ENCODE results near the gene MRPS18A. TPM values are rescaled to one million over a fixed set of nuclear protein-coding genes. Genes with fewer than 3 reads are reported as not detected.
"Not testable (repeated sequence)": the region's sequence is repeated elsewhere in the genome, so short reads cannot be mapped to it uniquely, and the experiment has no call there.

The MRPS18A gene
- total RNA-seq, 1 experiment from 2014 or later, result 125 TPM

DNA sequence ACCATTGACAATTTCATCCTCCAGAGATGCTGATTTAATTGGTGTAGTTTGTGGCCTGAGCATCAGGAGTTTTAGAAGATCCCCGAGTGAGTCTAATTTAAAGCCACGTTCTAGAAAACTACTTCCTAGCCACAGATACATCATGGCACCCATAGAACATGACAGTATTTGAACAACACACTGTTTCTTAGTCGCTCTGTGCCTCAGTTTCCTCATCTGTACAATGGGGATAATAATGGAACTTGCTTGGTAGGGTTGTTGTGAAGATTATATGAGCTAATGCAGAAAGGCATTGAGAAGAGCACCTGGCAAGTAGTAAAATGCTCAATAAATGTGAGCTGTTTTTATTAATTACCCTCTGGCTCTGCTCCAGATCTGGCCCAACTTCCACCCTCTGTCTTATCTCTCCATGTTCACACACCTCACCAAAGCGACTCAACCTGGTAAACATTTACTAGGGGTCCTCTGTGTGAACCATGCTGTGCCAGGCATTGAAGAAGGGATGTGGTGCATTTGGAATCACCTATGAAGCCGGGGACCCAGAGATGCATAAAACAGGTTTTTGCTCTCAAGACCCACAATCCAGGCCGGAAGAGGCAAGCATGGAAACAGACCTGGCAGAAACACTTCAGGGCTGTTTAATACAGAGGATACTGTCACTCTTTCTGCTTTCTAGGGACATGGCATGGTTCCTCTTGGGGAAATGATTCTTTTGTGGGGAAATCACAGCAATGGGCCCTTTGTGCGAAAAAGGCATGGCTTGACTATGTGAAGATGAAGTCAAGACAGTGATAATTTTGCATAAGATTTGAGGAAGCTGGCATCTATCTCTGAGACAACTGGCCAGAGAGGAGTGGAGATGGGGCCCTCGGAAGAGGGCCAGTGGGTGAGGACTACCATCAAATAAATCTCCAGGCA is 16.2 kb upstream of the MRPS18A start:
- peak; percentile 24 for DNase-seq (ENCODE audit: low read depth)
- in situ Hi-C loops (cut with HindIII; ENCODE audit: low pct_unique_long_range_greater_than_20kb, low sequenced_read_pairs), result no loop called here

DNA sequence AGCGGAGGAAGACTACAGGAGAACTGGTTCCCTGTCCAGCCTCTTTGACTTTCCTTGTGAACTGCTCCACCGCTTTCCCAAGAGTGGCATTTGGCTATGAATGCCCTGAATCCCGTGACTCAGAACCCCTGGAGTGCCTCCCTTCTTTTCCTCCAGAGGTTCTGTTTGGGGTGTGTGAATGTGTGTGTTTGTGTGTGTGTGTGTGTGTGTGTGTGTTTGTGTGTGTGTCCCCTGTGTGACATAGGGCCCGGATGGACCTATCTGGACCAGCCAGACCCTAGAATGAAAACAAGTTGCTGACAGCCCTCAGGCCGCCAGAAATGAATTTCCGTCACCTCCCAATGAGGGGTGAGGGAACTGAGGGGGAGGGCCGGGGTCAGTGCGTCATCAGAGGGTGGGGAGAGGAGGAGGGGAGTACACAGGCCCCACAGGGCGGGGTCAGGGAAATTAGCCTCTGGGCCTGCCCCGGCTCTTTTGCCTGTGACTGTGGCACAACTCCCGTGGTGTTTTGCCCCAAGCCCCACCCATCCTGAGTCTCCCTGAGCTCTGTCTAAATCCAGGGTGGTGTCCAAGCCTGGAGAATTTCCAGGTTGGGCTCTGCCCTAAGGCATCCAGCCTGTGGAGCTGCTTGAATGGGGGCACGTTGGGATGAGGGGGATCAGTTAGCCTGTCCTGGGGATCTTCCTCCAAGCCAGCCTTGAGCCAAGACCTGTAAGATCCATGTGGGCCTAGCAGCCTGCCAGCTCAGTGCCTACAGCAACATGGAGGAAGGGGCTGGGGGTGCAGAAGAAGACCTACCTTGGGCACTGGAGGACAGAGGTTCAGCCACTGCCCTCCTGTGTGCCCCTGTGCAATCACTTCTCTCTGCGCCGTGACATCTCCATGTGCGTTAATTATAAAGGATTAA is 15.2 kb upstream of the MRPS18A start:
- DNase-seq (ENCODE audit: low read depth), result peak; percentile 93
- in situ Hi-C loops (cut with HindIII; ENCODE audit: low pct_unique_long_range_greater_than_20kb, low sequenced_read_pairs), result no loop called here

DNA sequence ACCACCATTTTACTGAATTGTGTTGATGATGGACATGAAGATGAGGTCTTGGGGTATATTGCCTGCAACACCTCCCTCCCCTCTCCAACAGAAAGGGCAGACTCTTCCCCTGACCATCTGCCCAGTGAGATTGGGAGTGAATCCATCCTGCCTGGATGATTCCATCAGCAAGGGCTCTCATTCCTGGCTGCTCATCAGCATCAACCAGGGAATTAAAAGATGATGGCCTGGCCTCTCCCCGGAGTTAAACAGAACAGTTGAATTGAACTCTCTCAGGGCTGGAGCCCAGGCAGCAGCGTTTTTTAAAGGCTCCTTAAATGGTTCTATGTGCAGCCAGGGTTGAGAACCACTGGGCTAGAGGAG is 14.6 kb upstream of the MRPS18A start:
- no peak for DNase-seq (ENCODE audit: low read depth)
- in situ Hi-C loops (cut with HindIII; ENCODE audit: low pct_unique_long_range_greater_than_20kb, low sequenced_read_pairs), result no loop called here

DNA sequence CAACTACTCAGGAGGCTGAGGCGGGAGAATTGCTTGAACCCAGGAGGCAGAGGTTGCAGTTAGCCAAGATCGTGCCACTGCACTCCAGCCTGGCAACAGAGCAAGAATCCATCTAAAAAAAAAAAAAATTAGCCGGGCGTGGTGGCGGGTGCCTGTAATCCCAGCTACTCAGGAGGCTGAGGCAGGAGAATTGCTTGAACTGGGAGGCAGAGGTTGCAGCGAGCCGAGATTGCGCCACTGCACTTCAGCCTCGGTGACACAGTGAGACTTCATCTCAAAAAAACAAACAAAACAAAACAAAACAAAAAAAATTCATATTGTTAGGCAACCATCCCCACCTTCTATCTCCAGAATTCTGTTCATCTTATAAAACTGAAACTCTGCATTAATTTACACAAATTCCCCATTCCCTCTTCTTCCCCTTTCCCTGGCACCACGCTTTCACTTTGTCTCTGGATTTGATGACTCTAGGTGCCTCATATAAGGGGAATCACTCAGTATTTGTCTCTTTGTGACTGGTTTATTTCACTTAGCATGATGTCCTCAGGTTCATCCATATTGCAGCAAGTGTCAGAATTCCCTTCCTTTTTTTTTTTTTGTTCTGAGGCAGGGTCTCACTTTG is 13.5 kb upstream of the MRPS18A start:
- DNase-seq (ENCODE audit: low read depth); in situ Hi-C loops (cut with HindIII; ENCODE audit: low pct_unique_long_range_greater_than_20kb, low sequenced_read_pairs): not testable (repeated sequence)

DNA sequence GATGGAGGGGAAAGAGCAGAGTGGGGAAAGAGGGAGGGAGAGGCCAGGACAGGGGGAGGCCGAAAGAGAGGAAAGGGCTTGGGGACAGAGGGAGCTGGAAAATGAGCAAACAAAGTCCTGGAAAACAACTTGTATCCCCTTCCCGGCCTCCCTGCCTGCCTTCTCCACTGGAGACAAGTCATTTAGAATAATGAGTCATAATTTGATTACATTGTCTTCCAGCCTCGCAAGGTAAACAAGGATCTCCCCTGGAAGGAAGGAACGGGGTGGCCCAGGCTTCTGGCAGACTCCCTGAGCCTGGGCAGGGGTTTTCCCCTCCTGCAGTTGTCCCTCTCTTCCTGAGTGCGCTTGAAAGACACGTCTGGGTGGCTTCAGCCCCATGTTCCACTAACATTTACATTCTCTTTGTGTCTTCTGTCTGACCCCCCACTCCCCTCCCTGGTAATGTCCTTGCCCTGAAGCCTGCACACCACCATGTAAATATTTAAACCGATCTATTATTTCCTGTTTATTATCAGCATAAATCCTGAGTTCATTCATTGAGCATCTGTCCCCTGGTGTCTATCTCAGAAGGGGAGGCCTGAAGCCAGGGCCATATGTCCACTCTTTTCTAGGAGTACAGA is 12.1 kb upstream of the MRPS18A start:
- peak; percentile 71 for DNase-seq (ENCODE audit: low read depth)
- in situ Hi-C loops (cut with HindIII; ENCODE audit: low pct_unique_long_range_greater_than_20kb, low sequenced_read_pairs), result no loop called here

DNA sequence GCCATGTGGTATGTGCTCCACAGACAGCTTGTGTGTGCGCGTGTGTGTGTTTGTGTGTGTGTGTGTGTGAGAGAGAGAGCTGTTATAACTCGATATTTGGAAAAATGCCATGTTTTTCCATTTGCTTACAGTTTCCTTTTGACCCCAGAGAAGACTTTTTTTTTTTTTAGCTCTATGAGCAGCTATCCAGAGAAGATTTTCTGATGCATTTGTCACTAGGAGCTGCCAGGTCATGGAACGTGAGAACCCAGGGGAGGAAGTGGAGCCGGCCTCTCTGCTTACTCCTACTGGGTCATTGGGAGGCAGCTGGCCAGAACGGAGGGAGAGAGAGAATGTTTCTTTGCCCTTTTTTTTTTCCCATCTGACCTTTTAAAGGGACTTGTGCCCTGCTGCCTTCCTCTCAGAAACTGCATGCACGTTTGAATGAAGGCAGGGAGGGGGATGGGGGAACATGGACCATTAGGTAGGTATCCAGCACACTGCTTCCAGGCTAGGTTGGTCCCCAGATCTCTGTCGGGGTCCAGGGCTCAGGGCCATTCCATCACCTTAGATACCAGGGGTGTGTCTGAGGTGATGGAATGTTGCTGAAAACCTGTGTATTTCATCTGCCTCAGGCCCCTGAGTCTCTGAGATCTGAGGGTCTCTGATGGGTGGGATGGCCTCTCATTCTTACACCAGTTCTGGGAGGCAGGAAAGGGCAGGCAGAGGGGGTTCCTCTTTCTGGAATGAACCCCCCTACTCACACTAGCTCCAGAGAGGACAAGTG is 11.2 kb upstream of the MRPS18A start:
- in situ Hi-C loops (cut with HindIII; ENCODE audit: low pct_unique_long_range_greater_than_20kb, low sequenced_read_pairs), result no loop called here
- DNase-seq (ENCODE audit: low read depth), result peak; percentile 92

DNA sequence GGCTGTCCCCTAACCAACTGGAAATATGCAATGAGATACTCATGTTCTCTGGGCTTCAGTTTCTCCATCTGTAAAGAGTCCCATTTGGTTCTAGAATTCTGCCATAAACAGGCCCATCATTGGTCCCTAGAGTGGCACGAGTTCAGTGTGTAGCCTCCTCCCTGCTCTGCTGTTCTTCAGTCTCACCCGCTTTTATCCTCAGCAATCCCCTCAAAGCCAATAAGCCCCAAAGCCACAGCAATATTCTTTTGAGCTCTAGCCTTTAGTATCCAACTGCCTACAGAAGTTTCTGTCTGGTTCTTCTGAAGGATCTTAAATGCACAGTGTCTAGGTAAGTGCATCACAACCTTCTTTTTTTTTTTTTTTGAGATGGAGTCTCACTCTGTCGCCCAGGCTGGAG is 9.8 kb upstream of the MRPS18A start:
- no peak for DNase-seq (ENCODE audit: low read depth)
- in situ Hi-C loops (cut with HindIII; ENCODE audit: low pct_unique_long_range_greater_than_20kb, low sequenced_read_pairs), result no loop called here

DNA sequence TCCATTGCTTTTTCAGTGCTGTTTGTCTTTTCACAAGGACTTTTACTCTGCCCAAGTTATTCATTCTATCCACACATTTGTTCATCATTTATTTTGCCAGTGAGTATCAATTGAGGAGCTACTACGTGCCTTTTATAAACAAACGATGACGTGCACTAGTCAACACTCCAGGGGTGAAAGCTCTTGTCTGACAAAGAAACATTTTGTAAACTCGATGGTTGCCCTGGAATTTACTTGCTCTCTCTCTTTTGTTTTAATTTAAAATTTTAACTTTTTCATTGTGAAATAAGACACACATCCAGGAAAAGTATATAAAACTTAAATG is 8.3 kb upstream of the MRPS18A start:
- in situ Hi-C loops (cut with HindIII; ENCODE audit: low pct_unique_long_range_greater_than_20kb, low sequenced_read_pairs), result no loop called here

DNA sequence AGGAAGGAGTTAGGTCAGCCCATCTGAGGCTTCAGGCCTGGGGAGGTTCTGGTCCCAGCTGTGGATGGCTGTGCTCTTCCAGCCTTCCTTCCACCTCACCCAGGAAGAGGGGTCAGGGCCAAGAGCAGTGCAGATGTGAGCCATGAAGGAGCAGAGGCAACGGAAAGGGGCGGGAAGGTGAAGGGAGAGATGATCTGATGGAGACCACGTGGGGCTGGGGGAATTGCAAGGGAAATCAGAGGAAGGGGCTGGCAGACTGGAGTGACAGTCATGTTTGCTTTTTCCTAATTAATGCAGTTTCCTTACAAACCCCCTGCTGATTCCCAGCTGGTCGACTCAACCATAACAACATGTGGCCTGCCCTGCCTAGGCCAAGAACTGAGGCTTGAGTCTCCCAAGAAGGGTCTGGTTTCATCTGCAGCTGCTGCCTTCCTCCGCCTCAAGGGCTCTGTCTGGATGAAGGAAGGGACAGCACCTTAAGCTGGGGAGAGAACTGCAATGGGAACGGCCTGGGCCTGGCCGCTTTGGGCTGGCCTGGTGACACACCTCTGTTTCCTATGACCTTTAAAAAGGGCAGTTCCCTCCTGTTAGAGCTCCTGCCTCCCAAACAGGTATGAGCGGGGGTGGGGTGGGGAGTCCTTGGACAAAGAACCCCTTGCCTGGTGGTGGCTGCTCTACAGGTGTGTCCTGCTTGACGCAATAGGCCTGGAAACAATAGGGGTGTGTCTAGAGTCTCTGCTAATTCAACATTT is 7.8 kb upstream of the MRPS18A start:
- no peak for DNase-seq (ENCODE audit: low read depth)
- in situ Hi-C loops (cut with HindIII; ENCODE audit: low pct_unique_long_range_greater_than_20kb, low sequenced_read_pairs), result no loop called here

More for the DNA sequence above, 8.3 kb upstream of the MRPS18A start:
- no peak for DNase-seq (ENCODE audit: low read depth)

DNA sequence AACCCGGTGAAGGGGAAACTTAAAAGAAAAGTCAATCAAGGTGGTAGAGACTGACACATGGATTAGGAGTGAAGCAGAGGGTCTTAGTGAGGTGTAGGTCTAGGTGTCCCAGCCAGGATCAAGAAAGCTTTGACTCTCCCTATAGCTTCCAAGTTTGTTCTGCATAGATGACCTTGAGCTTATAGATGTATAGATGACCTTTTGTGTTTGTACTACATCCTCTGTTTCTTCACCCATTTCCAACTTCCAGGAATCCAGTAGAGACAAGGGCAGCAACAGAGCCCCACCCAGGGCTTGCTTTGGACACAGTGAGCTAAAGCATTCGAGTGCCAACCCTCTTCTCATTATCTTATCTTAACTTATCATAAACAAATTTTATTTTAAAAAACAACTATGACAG is 1.8 kb upstream of the MRPS18A start:
- no peak for DNase-seq (ENCODE audit: low read depth)
- in situ Hi-C loops (cut with HindIII; ENCODE audit: low pct_unique_long_range_greater_than_20kb, low sequenced_read_pairs), result no loop called here

DNA sequence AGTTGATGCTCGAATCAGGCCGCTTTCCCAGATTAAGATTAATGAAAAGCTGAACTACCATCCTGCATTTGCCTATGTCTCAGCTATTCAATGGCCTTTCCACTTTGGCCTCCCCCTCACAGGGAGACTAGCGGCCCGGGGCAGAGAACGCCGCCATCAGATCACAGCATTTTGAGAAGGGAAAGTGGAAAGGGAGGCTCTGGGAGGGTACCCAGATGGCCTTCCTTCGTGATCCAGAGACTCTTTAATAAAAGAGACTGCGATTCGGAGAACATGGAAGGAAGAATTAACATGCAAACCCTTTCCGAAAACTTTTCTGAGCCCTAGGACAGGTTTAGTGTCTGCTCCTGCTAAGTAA is 533 bp downstream of the MRPS18A start:
- DNase-seq (ENCODE audit: low read depth), result no peak
- in situ Hi-C loops (cut with HindIII; ENCODE audit: low pct_unique_long_range_greater_than_20kb, low sequenced_read_pairs), result no loop called here

DNA sequence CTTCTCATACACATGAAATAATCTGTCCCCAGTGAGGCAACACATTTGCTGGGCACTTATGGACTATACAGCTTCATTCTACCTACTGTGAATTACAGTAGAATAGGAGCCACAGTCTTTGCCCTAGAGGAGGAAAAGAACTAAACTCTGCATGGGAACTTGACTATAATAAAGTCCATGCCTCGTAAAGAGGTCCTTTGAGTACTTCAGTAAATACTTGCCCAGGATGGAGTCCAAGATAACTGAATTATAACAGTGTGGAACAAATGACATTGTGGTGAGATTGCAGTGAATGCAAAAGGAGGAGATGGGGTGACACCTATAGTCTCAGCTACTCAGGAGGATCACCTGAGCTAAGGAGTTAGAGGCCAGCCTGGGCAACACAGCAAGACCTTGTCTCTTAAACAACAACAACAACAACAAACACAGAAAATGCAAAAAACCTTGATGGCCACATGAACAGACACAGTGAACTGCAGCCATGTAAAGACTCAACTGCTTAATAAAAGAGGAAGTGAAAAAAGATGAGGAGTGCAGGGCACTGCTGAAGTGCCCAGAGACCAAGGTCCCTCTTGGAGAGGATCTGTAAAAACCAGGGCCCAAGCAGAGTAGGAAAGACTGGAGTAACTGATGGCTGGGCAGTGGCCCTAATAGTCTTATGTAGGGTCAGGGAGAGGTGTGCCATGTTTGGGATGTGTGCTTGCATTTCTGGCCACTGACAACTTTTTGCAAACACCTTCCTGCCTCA is 3.7 kb downstream of the MRPS18A start:
- in situ Hi-C loops (cut with HindIII; ENCODE audit: low pct_unique_long_range_greater_than_20kb, low sequenced_read_pairs), result no loop called here
- DNase-seq (ENCODE audit: low read depth), result no peak

DNA sequence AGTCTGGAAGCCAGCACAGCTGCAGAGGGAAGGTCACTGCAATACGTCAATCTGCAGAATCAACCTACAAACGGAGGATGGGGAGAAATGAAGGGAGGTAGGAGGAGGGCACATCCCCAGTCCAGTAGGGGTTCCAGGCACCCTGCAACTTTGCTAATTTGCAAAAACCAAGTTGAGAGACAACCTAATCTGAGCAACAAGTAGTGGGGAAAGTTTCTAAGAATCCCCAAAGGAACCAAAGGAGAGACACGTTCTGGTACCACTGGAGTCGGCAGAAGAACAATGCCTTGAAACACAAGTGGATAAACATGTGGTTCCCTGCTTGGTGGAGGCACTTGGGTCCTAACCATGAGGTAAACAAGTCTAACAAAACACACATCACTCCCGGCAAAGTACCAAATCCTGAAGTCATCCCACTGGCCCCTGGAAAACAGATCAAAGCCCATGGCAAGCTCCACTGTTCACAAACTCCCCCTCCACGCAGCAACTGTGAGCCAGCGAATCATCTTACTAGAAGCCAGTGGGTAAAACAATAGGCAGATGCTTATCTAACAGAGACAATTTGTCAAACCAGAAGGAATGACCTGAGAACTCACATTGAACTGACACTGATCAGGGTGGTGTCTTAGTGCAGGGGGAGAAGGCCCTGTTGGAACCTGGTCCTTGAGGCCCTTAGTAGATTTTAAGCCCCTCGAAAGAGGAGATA is 4.7 kb downstream of the MRPS18A start:
- in situ Hi-C loops (cut with HindIII; ENCODE audit: low pct_unique_long_range_greater_than_20kb, low sequenced_read_pairs), result no loop called here
- no peak for DNase-seq (ENCODE audit: low read depth)

DNA sequence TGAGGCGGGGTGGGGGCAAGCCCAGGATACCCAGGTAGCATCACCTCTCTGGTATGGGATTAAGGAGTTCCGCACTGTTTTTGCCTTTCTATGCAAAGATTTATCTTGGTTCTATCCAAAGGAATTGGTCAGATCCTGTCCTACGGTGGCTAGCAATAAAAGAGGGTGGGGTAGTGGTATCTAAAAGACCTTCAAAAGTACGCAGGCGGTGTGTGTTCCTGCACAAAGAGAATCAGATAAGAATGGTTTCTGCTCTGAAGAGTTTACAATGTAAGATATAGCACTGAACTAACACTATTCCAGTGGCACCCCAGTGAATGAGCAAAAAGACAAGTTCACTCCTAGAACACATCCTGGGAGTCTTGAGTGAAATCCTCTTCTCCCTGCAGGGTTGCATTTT is 6.3 kb downstream of the MRPS18A start:
- DNase-seq (ENCODE audit: low read depth), result no peak

DNA sequence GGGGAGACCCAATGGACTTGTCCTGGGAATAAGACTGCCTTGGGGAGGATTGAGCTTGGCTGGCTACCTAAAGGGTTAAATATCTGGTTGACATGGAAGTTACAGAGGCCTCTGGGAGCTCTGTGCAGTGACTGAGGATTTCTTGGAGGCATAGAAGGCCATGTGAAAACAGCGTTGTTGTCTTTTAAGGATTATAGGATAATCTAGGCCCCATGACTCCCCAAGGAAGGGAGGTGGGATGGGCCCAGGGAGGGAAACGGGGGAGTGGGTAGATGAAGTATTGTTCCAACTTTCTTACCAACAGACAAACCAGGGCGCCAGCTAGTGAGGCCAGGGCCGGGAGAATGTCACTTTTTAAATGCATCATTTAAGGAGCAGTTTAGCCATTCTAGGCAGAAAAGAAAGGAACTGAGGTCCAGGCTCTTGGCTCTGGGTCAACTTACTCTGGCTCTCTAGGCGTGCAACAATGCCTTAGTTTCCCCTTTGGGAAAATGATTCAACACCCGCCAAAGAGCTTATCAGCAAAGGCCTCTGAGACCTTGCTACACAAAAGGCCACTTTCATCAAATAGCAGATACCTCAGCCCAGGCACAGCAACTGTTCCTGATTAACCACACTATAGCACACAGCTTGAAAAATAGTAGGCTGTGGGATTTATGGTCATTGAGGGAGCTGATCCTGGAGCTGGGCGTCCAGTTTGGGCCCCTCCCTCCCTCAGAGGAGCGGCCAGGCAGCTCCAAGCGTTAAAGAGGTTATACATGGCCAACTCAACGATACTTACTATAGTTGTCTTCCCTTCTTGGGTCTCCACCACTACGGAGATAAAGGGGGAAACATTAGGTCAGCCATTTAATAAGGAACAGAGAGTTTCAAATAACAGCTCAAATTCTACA is 7.0 kb downstream of the MRPS18A start:
- in situ Hi-C loops (cut with HindIII; ENCODE audit: low pct_unique_long_range_greater_than_20kb, low sequenced_read_pairs), result no loop called here

More for the DNA sequence above, 6.3 kb downstream of the MRPS18A start:
- in situ Hi-C loops (cut with HindIII; ENCODE audit: low pct_unique_long_range_greater_than_20kb, low sequenced_read_pairs), result no loop called here

More for the DNA sequence above, 7.0 kb downstream of the MRPS18A start:
- no peak for DNase-seq (ENCODE audit: low read depth)
